ENCODE data around the gene KIAA1671. TPM values are rescaled to one million over a fixed set of nuclear protein-coding genes. Genes with fewer than 3 reads are reported as not detected.

KIAA1671 gene
- total and polyA plus RNA-seq, 4 donors, result 8.7 to 35.9 (median 19.1) TPM

- Histone ChIP-seq H3K9me3 (ENCODE audit: control insufficient read depth in 4 of 4, low read length in 3 of 4) (no peaks in the 10 kb centered on the region), H3K9ac (ENCODE audit: low read depth in 1 of 2, low read length in 2 of 2) (no peak overlapping the region), H3K27me3 (ENCODE audit: control insufficient read depth in 4 of 4, insufficient read depth in 4 of 4, low read length in 3 of 4) (no peaks in the 10 kb centered on the region), H3K36me3 (ENCODE audit: control insufficient read depth in 4 of 4, insufficient read depth in 3 of 4, low read depth in 1 of 4, low read length in 3 of 4) (peaks cover 0 to 4% (median 2%) of the 10 kb centered on the region in 4 donors), H3K4me1 (ENCODE audit: control insufficient read depth in 4 of 4, insufficient read depth in 4 of 4, low read length in 3 of 4) (peaks cover 0 to 3% (median 0%) of the 10 kb centered on the region in 4 donors), H3K4me3 (ENCODE audit: low read depth in 1 of 3, low read length in 3 of 3) (no peak overlapping the region), H3K27ac (ENCODE audit: low read depth in 1 of 2, low read length in 2 of 2) (no peak overlapping the region)
- DNase-seq (ENCODE audit: low spot score), result no peak
- 90% methylated on average over 1 of the region's 1 CpG for WGBS
- TF ChIP-seq GABPA (IDR thresholded peaks at IDR 0.05 in 1 of 2, conservative IDR thresholded peaks at IDR 0.05 in 1 of 2) (no peak), HNF4A (conservative IDR thresholded peaks at IDR 0.05) (no peak), ATF3 (IDR thresholded peaks at IDR 0.05) (no peak), ZBTB33 (IDR thresholded peaks at IDR 0.05) (no peak), YY1 (IDR thresholded peaks at IDR 0.05) (no peak), HNF4G (IDR thresholded peaks at IDR 0.05) (no peak), FOXA1 (IDR thresholded peaks at IDR 0.05) (no peak), RAD21 (IDR thresholded peaks at IDR 0.05) (no peak), EGR1 (IDR thresholded peaks at IDR 0.05; ENCODE audit: low read depth in 2 of 2) (no peak), FOXA2 (IDR thresholded peaks at IDR 0.05) (no peak), JUND (IDR thresholded peaks at IDR 0.05) (no peak), SP1 (IDR thresholded peaks at IDR 0.05) (no peak), MAX (IDR thresholded peaks at IDR 0.05) (no peak), TAF1 (conservative IDR thresholded peaks at IDR 0.05) (no peak)
Measured at GRCh38 chr22:25205847-25206246, 253.3 kb downstream of the KIAA1671 start.

GRCh38 chr22:25206998-25207397, 254.5 kb downstream of the KIAA1671 start:
- Histone ChIP-seq H3K4me1 (ENCODE audit: control insufficient read depth in 4 of 4, insufficient read depth in 4 of 4, low read length in 3 of 4) (peaks cover 0 to 3% (median 0%) of the 10 kb centered on the region in 4 donors), H3K27me3 (ENCODE audit: control insufficient read depth in 4 of 4, insufficient read depth in 4 of 4, low read length in 3 of 4) (no peaks in the 10 kb centered on the region), H3K36me3 (ENCODE audit: control insufficient read depth in 4 of 4, insufficient read depth in 3 of 4, low read depth in 1 of 4, low read length in 3 of 4) (peaks cover 0 to 4% (median under 1%) of the 10 kb centered on the region in 4 donors), H3K9me3 (ENCODE audit: control insufficient read depth in 4 of 4, low read length in 3 of 4) (no peaks in the 10 kb centered on the region), H3K9ac (ENCODE audit: low read depth in 1 of 2, low read length in 2 of 2) (no peak overlapping the region), H3K4me3 (ENCODE audit: low read depth in 1 of 3, low read length in 3 of 3) (no peak overlapping the region), H3K27ac (ENCODE audit: low read depth in 1 of 2, low read length in 2 of 2) (no peak overlapping the region)
- WGBS, result 94% methylated on average over 21 of the region's 21 CpGs
- no peak for DNase-seq (ENCODE audit: low spot score)
- no peak for TF ChIP-seq JUND (IDR thresholded peaks at IDR 0.05)
- no peak for TF ChIP-seq NR2F2 (IDR thresholded peaks at IDR 0.05)
- TF ChIP-seq RXRA (IDR thresholded peaks at IDR 0.05), result no peak
- TF ChIP-seq YY1 (IDR thresholded peaks at IDR 0.05), result no peak
- TF ChIP-seq ZBTB33 (IDR thresholded peaks at IDR 0.05), result no peak
- no peak for TF ChIP-seq CTCF (IDR thresholded peaks at IDR 0.05; ENCODE audit: low read depth, low read length, missing input control)
- no peak for TF ChIP-seq ATF3 (IDR thresholded peaks at IDR 0.05)

Data from liver (tissue), 9 donors.